Kidney (tissue), 14 donors: ENCODE data around the gene MEGF8. TPM values are rescaled to one million over a fixed set of nuclear protein-coding genes. Genes with fewer than 3 reads are reported as not detected.

Source experiments
- DNase-seq, 5 donors: peaks; one replicate each; pipeline ENCODE4 v3.0.0-alpha.2; 2013 to 2020
- FAIRE-seq: peaks from 2 replicates; lab custom pipeline; 2012; peaks lifted over from hg19 to GRCh38; lab: Jason Lieb, UNC
- H3K27ac ChIP-seq, 2 donors: one replicate each; pipeline ENCODE4 v1.7.0; 2013; ENCODE audit warnings: low read depth in 2 of 2, low read length in 2 of 2, inconsistent platforms in 1 of 2
- H3K27me3 ChIP-seq: one replicate; pipeline ENCODE4 v1.7.1; 2013; ENCODE audit warnings: low read length, inconsistent platforms; ENCODE audit not compliant: control insufficient read depth, insufficient read depth
- H3K36me3 ChIP-seq, 3 donors: one replicate each; pipeline versions ENCODE4 v1.7.0 to v1.7.1; 2013; ENCODE audit warnings: low read length in 3 of 3, control low read depth in 1 of 3, inconsistent platforms in 1 of 3; ENCODE audit not compliant: insufficient read depth in 3 of 3, control insufficient read depth in 2 of 3
- H3K4me1 ChIP-seq, 3 donors: one replicate each; pipeline versions ENCODE4 v1.7.0 to v1.7.1; 2013; ENCODE audit warnings: low read length in 3 of 3, inconsistent platforms in 1 of 3, low read depth in 1 of 3; ENCODE audit not compliant: control insufficient read depth in 2 of 3, insufficient read depth in 2 of 3
- H3K4me3 ChIP-seq, 3 donors: one replicate each; pipeline versions ENCODE4 v1.7.0 to v1.8.1; 2013; ENCODE audit warnings: low read length in 3 of 3, control low read depth in 1 of 3, inconsistent platforms in 1 of 3
- H3K9ac ChIP-seq, 3 donors: one replicate each; pipeline versions ENCODE4 v1.7.0 to v1.7.1; 2013; ENCODE audit warnings: low read length in 3 of 3, control low read depth in 1 of 3, inconsistent platforms in 1 of 3
- H3K9me3 ChIP-seq, 3 donors: one replicate each; pipeline versions ENCODE4 v1.7.0 to v1.7.1; 2013; ENCODE audit warnings: low read length in 3 of 3, control low read depth in 1 of 3, inconsistent platforms in 1 of 3; ENCODE audit not compliant: control insufficient read depth in 2 of 3, insufficient read depth in 1 of 3
- CTCF ChIP-seq: IDR thresholded peaks from 3 replicates; pipeline ENCODE4 v1.5.1; 2012; ENCODE audit warnings: mild to moderate bottlenecking, moderate library complexity, borderline replicate concordance; ENCODE audit not compliant: insufficient read depth; ENCODE audit errors: extremely low read depth
- intact Hi-C: fragments of 100-400 bp; cut with DNase I; formaldehyde crosslinking; loops from one replicate; pipeline ENCODE4 v1.11.1; 2022
- polyA plus RNA-seq: library from polyadenylated mRNA; stranded (reverse); fragments of 350-450 nt; fragmentation: Illumina TruSeq; extraction: RNeasy Lipid Tissue Mini Kit (QIAGEN cat#74804); gene quantifications from one replicate; pipeline ENCODE4 v1.2.3, GENCODE V29; 2014; ENCODE audit warnings: low read depth, low replicate concordance; ENCODE audit not compliant: insufficient read depth
- total RNA-seq: library from RNA; stranded (reverse); fragmentation: NEBNext Ultra II Directional; extraction: Animal tissue kit (Norgen Biotek cat#: 25700); gene quantifications from one replicate; pipeline ENCODE4 v1.2.1, GENCODE V29; 2021
- donor health status: control.
- donor health status: control.
- donor health status: control.
- donor health status: control.
- donor health status: control.
- donor health status: DM: yes; HTN: yes; CAD: no.
- donor health status: Normal renal cell carcinoma (clear cell type).

MEGF8 gene
- total and polyA plus RNA-seq, 2 donors from 2014 or later, result 8.7 to 31.6 TPM

GRCh38 chr19:42293540-42293939 lies 31.9 kb upstream of the MEGF8 start:
- intact Hi-C loops, result no loop called here
- no peaks in the 10 kb centered on the region for H3K9me3 ChIP-seq
- H3K9ac ChIP-seq, result no peak overlapping the region
- peaks cover 0 to 20% (median 3%) of the 10 kb centered on the region in 3 donors for H3K36me3 ChIP-seq
- no peak overlapping the region for H3K4me3 ChIP-seq
- no peaks in the 10 kb centered on the region for H3K27me3 ChIP-seq
- peak in 4 of 5 donors; percentile 63 to 75 (median 68) for DNase-seq
- no peak for FAIRE-seq
- peak; percentile 2 for TF ChIP-seq CTCF
- H3K27ac ChIP-seq, result no peak overlapping the region
- H3K4me1 ChIP-seq, result peaks cover 0 to 4% (median 0%) of the 10 kb centered on the region in 3 donors

- no peaks in the 10 kb centered on the region for H3K9me3 ChIP-seq
- FAIRE-seq (no peak), DNase-seq (peak in 1 of 5 donors; percentile 77)
- peaks cover 0 to 4% (median 0%) of the 10 kb centered on the region in 3 donors for H3K4me1 ChIP-seq
- intact Hi-C loops, result no loop called here
- H3K27ac ChIP-seq, result no peak overlapping the region
- H3K27me3 ChIP-seq, result no peaks in the 10 kb centered on the region
- H3K9ac ChIP-seq, result no peak overlapping the region
- H3K4me3 ChIP-seq, result no peak overlapping the region
- peaks cover 0 to 18% (median under 1%) of the 10 kb centered on the region in 3 donors for H3K36me3 ChIP-seq
- no peak for TF ChIP-seq CTCF
Measured at GRCh38 chr19:42293948-42294347, 31.5 kb upstream of the MEGF8 start.

- Histone ChIP-seq H3K9ac (no peak overlapping the region), H3K27me3 (no peaks in the 10 kb centered on the region), H3K4me1 (peaks cover 0 to 4% (median 0%) of the 10 kb centered on the region in 3 donors), H3K36me3 (peaks cover 0 to 11% (median 0%) of the 10 kb centered on the region in 3 donors), H3K27ac (no peak overlapping the region), H3K4me3 (no peak overlapping the region), H3K9me3 (no peaks in the 10 kb centered on the region)
- no peak for TF ChIP-seq CTCF
- intact Hi-C loops, result no loop called here
- peak in 1 of 5 donors; percentile 69 for DNase-seq
- no peak for FAIRE-seq
Measured at GRCh38 chr19:42294471-42295137, 30.8 kb upstream of the MEGF8 start.
